Uterus (tissue), 2 donors: ENCODE data around the gene PPP2R2C.

Experiments used
- POLR2A ChIP-seq, 2 donors: fragments of 450-650 bp; IDR thresholded peaks; one replicate each; pipeline ENCODE4 v1.6.1; 2016; ENCODE audit warnings: antibody characterized with exemption in 2 of 2, mild to moderate bottlenecking in 1 of 2, moderate library complexity in 1 of 2
- TF ChIP-seq, protein P1 (sequence below), 4 experiments: fragments of 200-600 bp in 2 of 4; fragments of 450-650 bp in 2 of 4; sonication (generic) in 2 of 4; IDR thresholded peaks; one replicate each; pipeline ENCODE4 v1.5.1; 2016 to 2019; ENCODE audit warnings: antibody characterized with exemption in 4 of 4, mild to moderate bottlenecking in 2 of 4, moderate library complexity in 1 of 4

DNA sequence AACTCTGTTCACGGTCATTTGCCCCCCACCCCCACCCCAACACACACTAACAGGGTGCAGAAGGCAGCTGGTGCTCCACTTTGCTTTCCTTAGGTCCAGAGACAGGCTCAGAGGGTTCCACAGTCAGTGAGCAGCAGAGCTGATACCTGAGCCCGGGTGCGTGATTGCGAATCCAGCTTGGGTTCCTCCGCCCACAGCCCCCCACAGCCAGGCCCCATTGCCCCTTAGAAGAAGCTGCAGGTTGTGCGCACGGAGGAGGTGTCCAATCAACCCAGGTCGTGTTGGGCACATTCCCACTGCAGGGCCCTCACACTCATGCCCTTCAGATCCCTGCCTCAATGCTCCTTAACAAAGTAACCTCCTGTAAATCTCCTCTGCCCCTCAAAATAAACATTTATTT is 117.8 kb downstream of the PPP2R2C start:
- TF ChIP-seq, protein P1, sequence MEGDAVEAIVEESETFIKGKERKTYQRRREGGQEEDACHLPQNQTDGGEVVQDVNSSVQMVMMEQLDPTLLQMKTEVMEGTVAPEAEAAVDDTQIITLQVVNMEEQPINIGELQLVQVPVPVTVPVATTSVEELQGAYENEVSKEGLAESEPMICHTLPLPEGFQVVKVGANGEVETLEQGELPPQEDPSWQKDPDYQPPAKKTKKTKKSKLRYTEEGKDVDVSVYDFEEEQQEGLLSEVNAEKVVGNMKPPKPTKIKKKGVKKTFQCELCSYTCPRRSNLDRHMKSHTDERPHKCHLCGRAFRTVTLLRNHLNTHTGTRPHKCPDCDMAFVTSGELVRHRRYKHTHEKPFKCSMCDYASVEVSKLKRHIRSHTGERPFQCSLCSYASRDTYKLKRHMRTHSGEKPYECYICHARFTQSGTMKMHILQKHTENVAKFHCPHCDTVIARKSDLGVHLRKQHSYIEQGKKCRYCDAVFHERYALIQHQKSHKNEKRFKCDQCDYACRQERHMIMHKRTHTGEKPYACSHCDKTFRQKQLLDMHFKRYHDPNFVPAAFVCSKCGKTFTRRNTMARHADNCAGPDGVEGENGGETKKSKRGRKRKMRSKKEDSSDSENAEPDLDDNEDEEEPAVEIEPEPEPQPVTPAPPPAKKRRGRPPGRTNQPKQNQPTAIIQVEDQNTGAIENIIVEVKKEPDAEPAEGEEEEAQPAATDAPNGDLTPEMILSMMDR (IDR thresholded peaks at IDR 0.05), result no peak
- no peak for TF ChIP-seq POLR2A (IDR thresholded peaks at IDR 0.05)
